Loucy (cell line): Measurements from ENCODE around the gene SPNS1.
"Not testable (repeated sequence)": the region's sequence is repeated elsewhere in the genome, so short reads cannot be mapped to it uniquely, and the experiment has no call there.

Experiments
- H2AFZ ChIP-seq: fragments of 200-600 bp; sonication (generic); 2 replicates; pipeline ENCODE4 v1.6.0; 2016; ENCODE audit warnings: antibody characterized with exemption, mild to moderate bottlenecking, low read length, moderate library complexity
- H3F3A ChIP-seq: fragments of 200-600 bp; 2 replicates; pipeline ENCODE4 v1.6.0; 2016; ENCODE audit warnings: antibody characterized with exemption, low read depth, mild to moderate bottlenecking
- H3K27me3 ChIP-seq: fragments of 200-600 bp; sonication (generic); 2 replicates; pipeline ENCODE4 v1.6.1; 2014; ENCODE audit warnings: low read length, mild to moderate bottlenecking; ENCODE audit not compliant: insufficient read depth, poor library complexity, severe bottlenecking
- H3K36me3 ChIP-seq: fragments of 200-600 bp; sonication (generic); 2 replicates; pipeline ENCODE4 v1.6.1; 2016; ENCODE audit warnings: low read length; ENCODE audit not compliant: insufficient read depth
- H3K4me1 ChIP-seq: fragments of 200-600 bp; sonication (generic); 2 replicates; pipeline ENCODE4 v1.5.1; 2014; ENCODE audit warnings: low read length, mild to moderate bottlenecking; ENCODE audit not compliant: insufficient read depth, poor library complexity, severe bottlenecking
- H3K4me2 ChIP-seq: fragments of 200-600 bp; sonication (generic); 2 replicates; pipeline ENCODE4 v1.6.0; 2014; ENCODE audit warnings: antibody characterized with exemption, low read length, low read depth, mild to moderate bottlenecking; ENCODE audit not compliant: poor library complexity, severe bottlenecking
- H3K4me3 ChIP-seq: fragments of 200-600 bp; sonication (generic); 2 replicates; pipeline ENCODE4 v1.5.1; 2014; ENCODE audit warnings: low read length, mild to moderate bottlenecking, mixed read lengths; ENCODE audit not compliant: poor library complexity, severe bottlenecking
- H3K79me2 ChIP-seq: fragments of 200-600 bp; sonication (generic); 2 replicates; pipeline ENCODE4 v1.6.1; 2014; ENCODE audit warnings: low read length; ENCODE audit not compliant: insufficient read depth
- H3K9ac ChIP-seq: fragments of 200-600 bp; sonication (generic); 2 replicates; pipeline ENCODE4 v1.6.0; 2014; ENCODE audit warnings: mild to moderate bottlenecking, low read depth, low read length, moderate library complexity; ENCODE audit not compliant: poor library complexity, severe bottlenecking
- H3K9me2 ChIP-seq: fragments of 200-600 bp; sonication (generic); replicated peaks from 2 replicates; pipeline ENCODE4 v1.6.1; 2016; ENCODE audit warnings: low read depth, low read length, mixed read lengths
- H3K9me3 ChIP-seq: fragments of 200-600 bp; sonication (generic); 2 replicates; pipeline ENCODE4 v1.6.1; 2014; ENCODE audit warnings: mild to moderate bottlenecking, antibody characterized with exemption, low read length, low read depth; ENCODE audit not compliant: insufficient read depth
- H4K20me1 ChIP-seq: fragments of 200-600 bp; sonication (generic); 2 replicates; pipeline ENCODE4 v1.6.0; 2014; ENCODE audit warnings: antibody characterized with exemption, low read length, mild to moderate bottlenecking; ENCODE audit not compliant: insufficient read depth, poor library complexity, severe bottlenecking
- CTCF ChIP-seq: fragments of 200-600 bp; sonication (generic); conservative IDR thresholded peaks from 2 replicates; pipeline ENCODE4 v1.5.1; 2014; ENCODE audit warnings: mild to moderate bottlenecking, antibody characterized with exemption, low read length
- EZH2phosphoT487 ChIP-seq: fragments of 200-600 bp; IDR thresholded peaks from 2 replicates; pipeline ENCODE4 v1.6.1; 2018; ENCODE audit warnings: antibody characterized with exemption, mild to moderate bottlenecking, moderate library complexity, borderline replicate concordance

Gene SPNS1

DNA sequence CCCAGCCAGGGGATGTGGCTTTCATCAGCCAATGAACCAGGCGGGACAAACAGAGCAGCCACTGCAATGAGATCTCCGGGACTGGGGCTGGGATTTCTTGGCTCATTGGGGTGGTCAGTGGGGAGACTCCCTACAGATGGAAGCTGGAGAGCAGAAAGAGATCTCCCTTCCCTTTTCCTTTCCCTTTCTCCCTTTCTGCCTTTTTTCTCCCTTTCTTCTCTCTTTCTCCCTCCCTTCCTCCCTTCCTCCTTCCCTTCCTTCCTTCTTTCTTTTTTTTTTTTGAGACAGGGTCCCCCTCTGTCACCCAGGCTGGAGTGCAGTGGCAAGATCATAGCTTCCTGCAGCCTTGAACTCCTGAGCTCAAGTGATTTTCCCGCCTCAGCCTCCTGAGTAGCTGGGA lies 24.3 kb downstream of the SPNS1 start:
- H3K36me3 ChIP-seq = no peaks in the 10 kb centered on the region
- H3K79me2 ChIP-seq = no peaks in the 10 kb centered on the region
- H3K27me3 ChIP-seq = no peaks in the 10 kb centered on the region
- no peak overlapping the region for H3K9ac ChIP-seq
- no peaks in the 10 kb centered on the region for H3F3A ChIP-seq
- H3K4me1 ChIP-seq = no peaks in the 10 kb centered on the region
- no peak overlapping the region for H3K4me3 ChIP-seq
- H2AFZ ChIP-seq = no peak overlapping the region
- no peaks in the 10 kb centered on the region for H3K9me3 ChIP-seq
- no peak for TF ChIP-seq EZH2phosphoT487
- no peak for TF ChIP-seq CTCF
- H3K9me2 ChIP-seq = no peaks in the 10 kb centered on the region
- no peaks in the 10 kb centered on the region for H4K20me1 ChIP-seq
- H3K4me2 ChIP-seq = no peak overlapping the region

DNA sequence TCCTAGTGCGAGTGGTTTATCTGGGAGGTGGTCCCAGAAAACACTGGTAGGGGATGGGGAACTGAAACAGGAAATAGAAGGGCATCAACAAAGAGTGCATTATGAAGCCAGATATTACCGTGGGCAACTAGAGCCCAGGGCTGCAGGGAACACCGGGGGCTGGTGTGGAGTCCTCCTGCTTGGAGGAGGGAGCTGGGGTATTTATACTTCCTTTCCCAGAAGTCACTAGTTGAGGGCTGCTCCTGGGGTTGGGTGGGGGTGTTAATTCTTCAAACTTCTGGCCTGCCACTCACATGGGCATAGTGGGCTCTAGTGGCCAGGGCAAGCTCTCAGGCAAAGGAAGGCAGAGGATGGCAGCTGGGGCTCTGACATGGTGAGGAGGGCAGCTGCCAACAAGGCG lies 25.0 kb downstream of the SPNS1 start:
- H4K20me1 ChIP-seq = no peaks in the 10 kb centered on the region

GRCh38 chr16:29000019-29000418 lies 25.4 kb downstream of the SPNS1 start:
- H3K4me2 ChIP-seq = no peak overlapping the region
- no peaks in the 10 kb centered on the region for H3F3A ChIP-seq
- H3K9me3 ChIP-seq = no peaks in the 10 kb centered on the region
- H2AFZ ChIP-seq = 0 out of 2 replicates have a peak overlapping the region, but pooled peaks have one; percentile 59
- no peak for TF ChIP-seq EZH2phosphoT487
- TF ChIP-seq CTCF = no peak
- H3K79me2 ChIP-seq = no peaks in the 10 kb centered on the region
- H3K9me2 ChIP-seq = no peaks in the 10 kb centered on the region
- no peaks in the 10 kb centered on the region for H3K4me1 ChIP-seq
- no peaks in the 10 kb centered on the region for H3K36me3 ChIP-seq
- no peaks in the 10 kb centered on the region for H3K27me3 ChIP-seq
- H3K4me3 ChIP-seq = no peak overlapping the region
- H4K20me1 ChIP-seq = no peaks in the 10 kb centered on the region
- H3K9ac ChIP-seq = no peak overlapping the region

More for the DNA sequence above, 25.0 kb downstream of the SPNS1 start:
- Histone ChIP-seq H3K79me2 (no peaks in the 10 kb centered on the region), H3F3A (no peaks in the 10 kb centered on the region), H2AFZ (peak overlapping the region; percentile 59; the same call in 1 of the 2 replicates), H3K9me2 (no peaks in the 10 kb centered on the region), H3K4me1 (no peaks in the 10 kb centered on the region), H3K36me3 (no peaks in the 10 kb centered on the region), H3K27me3 (no peaks in the 10 kb centered on the region), H3K4me3 (no peak overlapping the region), H3K9ac (no peak overlapping the region), H3K4me2 (no peak overlapping the region), H3K9me3 (no peaks in the 10 kb centered on the region)
- TF ChIP-seq EZH2phosphoT487 (no peak), CTCF (no peak)

DNA sequence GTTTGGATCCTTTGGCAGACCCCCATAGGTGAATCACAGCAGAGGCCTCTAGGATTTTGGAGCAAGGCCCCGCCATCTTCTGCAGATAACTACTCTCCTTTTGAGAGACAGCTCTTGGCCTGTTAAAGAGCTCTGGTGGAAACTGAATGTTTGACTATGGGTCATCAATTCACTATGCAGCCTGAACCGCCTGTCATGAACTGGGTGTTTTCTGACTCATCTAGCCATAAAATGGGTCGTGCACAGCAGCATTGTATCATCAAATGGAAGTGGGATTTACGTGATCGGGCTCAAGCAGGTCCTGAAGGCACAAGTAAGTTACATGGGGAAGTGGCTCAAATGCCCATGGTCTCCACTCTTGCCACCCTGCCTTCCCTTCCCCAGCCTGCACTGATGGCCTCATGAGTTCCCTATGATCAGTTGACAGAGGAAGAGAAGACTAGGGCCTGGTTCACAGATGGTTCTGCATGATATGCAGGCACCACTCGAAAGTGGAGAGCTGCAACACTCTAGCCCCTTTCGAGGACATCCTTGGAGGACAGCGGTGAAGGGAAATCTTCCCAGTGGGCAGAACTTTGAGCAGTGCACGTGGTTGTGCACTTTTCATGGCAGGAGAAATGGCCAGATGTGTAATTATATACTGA lies 30.0 kb downstream of the SPNS1 start:
- H3K9me2 ChIP-seq, H3K4me2 ChIP-seq, H3K79me2 ChIP-seq, H3K9ac ChIP-seq, H3K9me3 ChIP-seq, H3K36me3 ChIP-seq, H2AFZ ChIP-seq, H3K4me3 ChIP-seq, H3F3A ChIP-seq, H3K27me3 ChIP-seq, H4K20me1 ChIP-seq: not testable (repeated sequence)
- peaks cover 14% of the 10 kb centered on the region for H3K4me1 ChIP-seq
